ENCODE measurements around the gene ABLIM2.

ABLIM2 gene

DNA sequence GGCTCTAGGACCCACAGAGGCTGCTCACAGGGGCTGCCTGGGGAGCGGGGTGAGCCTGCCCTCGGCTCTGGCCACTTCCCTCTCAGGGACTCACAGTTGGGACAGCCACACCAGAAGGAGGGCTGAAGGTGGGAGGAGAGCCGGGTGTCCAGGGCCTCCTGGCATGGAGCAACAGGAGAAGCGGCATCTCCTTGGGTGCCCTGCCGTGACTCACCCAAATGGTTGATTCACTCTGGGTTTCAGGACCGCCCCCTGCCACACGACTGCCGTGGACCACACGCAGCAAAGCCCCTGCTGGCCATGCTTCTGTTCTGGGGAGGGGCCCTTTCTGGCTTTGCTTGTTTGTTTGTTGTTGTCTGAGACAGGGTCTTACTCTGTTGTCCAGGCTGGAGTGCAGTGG lies 132.9 kb downstream of the ABLIM2 start:
- Histone ChIP-seq H3K27me3 (ENCODE audit: control insufficient read depth, insufficient read depth, low read length) (no peaks in the 10 kb centered on the region), H3K36me3 (ENCODE audit: control insufficient read depth, insufficient read depth, low read length) (no peaks in the 10 kb centered on the region), H3K4me1 (ENCODE audit: control insufficient read depth, insufficient read depth, low read length) (no peaks in the 10 kb centered on the region), H3K4me3 (ENCODE audit: low read depth, low read length) (no peak overlapping the region), H3K9ac (ENCODE audit: low read length) (no peak overlapping the region), H3K27ac (ENCODE audit: low read depth, low read length) (no peak overlapping the region), H3K9me3 (ENCODE audit: control insufficient read depth, insufficient read depth, low read depth, low read length) (no peaks in the 10 kb centered on the region)

DNA sequence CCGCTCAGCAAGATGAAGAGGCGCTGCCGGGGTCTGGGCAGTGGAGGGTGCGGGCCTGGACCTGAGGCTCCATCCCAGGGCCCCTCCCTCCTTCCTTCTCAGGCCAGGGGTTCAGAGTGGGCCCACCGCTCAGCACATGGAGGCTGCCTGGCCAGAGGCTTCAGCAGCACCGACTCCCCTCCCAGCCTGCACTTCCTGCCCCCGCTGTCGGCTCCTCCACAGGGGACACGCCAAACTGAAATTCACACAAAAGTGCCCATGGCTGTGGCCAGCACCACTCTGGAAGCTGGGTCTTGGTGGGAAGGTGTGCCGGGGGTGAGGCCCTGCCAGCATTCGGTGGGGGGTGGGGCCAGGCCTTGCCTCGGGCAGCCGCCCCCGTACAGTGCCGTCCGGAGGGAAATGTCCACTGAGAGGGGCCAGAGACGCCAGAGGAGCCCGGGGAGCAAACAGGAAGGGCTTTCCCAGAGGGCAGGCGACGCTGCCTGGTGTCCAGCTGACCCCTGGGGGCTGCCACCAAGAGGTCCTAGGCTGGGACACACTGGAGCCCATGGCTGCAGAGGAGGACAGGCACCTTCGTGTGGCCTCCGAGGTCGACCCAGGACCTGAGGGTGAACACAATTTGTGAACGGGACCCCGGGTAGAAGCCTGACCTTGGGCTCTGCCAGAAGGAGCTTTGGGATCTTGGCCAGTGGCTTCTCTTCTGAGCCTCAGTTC lies 134.4 kb downstream of the ABLIM2 start:
- Histone ChIP-seq H3K36me3 (ENCODE audit: control insufficient read depth, insufficient read depth, low read length) (no peaks in the 10 kb centered on the region), H3K4me1 (ENCODE audit: control insufficient read depth, insufficient read depth, low read length) (peaks cover 14% of the 10 kb centered on the region), H3K27me3 (ENCODE audit: control insufficient read depth, insufficient read depth, low read length) (no peaks in the 10 kb centered on the region), H3K9ac (ENCODE audit: low read length) (no peak overlapping the region), H3K9me3 (ENCODE audit: control insufficient read depth, insufficient read depth, low read depth, low read length) (no peaks in the 10 kb centered on the region), H3K27ac (ENCODE audit: low read depth, low read length) (no peak overlapping the region), H3K4me3 (ENCODE audit: low read depth, low read length) (no peak overlapping the region)

DNA sequence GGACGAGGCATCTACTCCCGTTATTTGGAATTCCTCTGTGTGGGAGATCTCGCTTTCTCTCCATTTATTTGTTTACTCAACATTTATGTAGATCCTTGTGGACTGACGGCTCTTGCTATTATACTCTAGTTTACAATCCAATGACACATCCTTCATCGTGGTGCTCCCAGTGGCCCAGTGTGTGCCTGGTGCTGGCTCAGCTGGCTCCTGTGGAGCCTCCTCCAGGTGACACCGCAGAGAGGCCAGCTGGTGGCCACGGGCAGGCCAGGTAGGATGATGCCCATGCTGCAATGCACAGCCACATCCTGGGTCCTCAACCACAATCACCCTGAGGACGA lies 134.9 kb downstream of the ABLIM2 start:
- Histone ChIP-seq H3K27me3 (ENCODE audit: control insufficient read depth, insufficient read depth, low read length) (no peaks in the 10 kb centered on the region), H3K4me1 (ENCODE audit: control insufficient read depth, insufficient read depth, low read length) (peaks cover 14% of the 10 kb centered on the region)

DNA sequence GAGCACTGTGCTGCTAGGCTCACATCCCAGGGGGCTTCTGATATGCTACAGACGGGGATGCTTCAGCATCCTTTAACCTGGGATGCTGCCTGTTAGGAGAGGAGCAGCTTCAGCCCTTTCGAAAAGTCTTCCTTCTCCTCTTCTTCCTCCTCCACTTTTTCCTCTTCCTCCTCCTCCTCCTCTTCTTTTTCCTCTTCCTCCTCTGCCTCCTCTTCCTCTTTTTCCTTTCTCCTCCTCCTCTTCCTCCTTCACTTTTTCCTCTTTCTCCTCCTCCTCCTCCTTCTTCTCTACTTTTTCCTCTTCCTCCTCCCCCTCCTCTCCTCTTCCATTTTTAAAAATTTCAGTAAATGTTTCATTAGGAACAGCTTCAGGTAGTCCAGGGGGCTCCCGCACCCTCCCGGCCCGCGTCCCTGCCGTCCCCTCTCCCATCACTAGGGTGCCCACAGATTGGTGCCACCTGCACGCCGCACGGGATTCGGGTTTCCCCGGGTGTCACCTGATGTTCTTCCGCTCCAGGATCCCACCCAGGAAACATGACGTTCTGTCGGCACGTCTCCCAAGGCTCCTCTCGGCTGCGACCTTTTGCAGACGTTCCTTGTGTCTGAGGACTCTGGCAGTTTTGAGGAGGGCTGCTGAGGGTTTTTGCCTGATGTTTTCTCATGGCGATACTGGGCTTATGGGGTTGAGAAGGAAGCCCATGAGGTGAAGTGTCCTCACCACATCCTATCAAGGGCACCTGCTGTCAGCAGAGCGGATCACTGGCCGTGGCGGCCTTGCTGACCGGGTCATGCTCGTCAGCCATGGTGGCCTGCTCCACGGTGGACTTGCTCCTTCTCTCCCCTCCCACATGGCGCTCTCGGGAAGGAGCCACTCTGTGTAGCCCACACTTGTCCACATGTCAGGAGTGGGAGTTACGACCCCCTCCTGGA lies 135.6 kb downstream of the ABLIM2 start:
- H3K36me3 ChIP-seq (ENCODE audit: control insufficient read depth, insufficient read depth, low read length) = no peaks in the 10 kb centered on the region
- H3K9me3 ChIP-seq (ENCODE audit: control insufficient read depth, insufficient read depth, low read depth, low read length) = no peaks in the 10 kb centered on the region
- H3K27me3 ChIP-seq (ENCODE audit: control insufficient read depth, insufficient read depth, low read length) = no peaks in the 10 kb centered on the region
- peaks cover 14% of the 10 kb centered on the region for H3K4me1 ChIP-seq (ENCODE audit: control insufficient read depth, insufficient read depth, low read length)
- no peak overlapping the region for H3K27ac ChIP-seq (ENCODE audit: low read depth, low read length)
- no peak overlapping the region for H3K9ac ChIP-seq (ENCODE audit: low read length)
- no peak overlapping the region for H3K4me3 ChIP-seq (ENCODE audit: low read depth, low read length)

More for the DNA sequence above, 134.9 kb downstream of the ABLIM2 start:
- no peak overlapping the region for H3K9ac ChIP-seq (ENCODE audit: low read length)
- H3K27ac ChIP-seq (ENCODE audit: low read depth, low read length) = no peak overlapping the region
- H3K36me3 ChIP-seq (ENCODE audit: control insufficient read depth, insufficient read depth, low read length) = no peaks in the 10 kb centered on the region
- H3K4me3 ChIP-seq (ENCODE audit: low read depth, low read length) = no peak overlapping the region
- H3K9me3 ChIP-seq (ENCODE audit: control insufficient read depth, insufficient read depth, low read depth, low read length) = no peaks in the 10 kb centered on the region

DNA sequence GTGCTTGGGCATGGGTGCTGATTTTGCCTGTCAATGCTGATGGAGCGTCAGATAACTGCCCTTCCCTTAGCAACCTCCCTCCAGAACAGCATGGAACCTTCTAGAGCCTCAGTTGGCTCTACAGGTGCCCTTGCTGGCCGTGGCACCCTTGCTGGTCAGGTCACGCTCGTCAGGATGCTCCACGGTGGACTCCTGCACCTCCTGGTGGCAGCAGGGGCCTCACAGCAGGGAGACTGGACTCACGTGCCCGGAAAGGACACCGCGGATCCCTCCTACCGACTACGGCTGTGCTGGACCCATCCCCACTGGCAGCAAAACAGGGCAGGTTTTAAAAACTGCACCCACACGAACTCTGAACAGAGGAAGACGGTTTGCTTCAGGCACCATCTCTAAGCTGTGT lies 136.8 kb downstream of the ABLIM2 start:
- Histone ChIP-seq H3K27me3 (ENCODE audit: control insufficient read depth, insufficient read depth, low read length) (no peaks in the 10 kb centered on the region), H3K4me3 (ENCODE audit: low read depth, low read length) (no peak overlapping the region), H3K36me3 (ENCODE audit: control insufficient read depth, insufficient read depth, low read length) (no peaks in the 10 kb centered on the region), H3K9me3 (ENCODE audit: control insufficient read depth, insufficient read depth, low read depth, low read length) (no peaks in the 10 kb centered on the region), H3K4me1 (ENCODE audit: control insufficient read depth, insufficient read depth, low read length) (peaks cover 14% of the 10 kb centered on the region), H3K9ac (ENCODE audit: low read length) (no peak overlapping the region), H3K27ac (ENCODE audit: low read depth, low read length) (no peak overlapping the region)

GRCh38 chr4:8019396-8020365 lies 138.9 kb downstream of the ABLIM2 start:
- no peak overlapping the region for H3K9ac ChIP-seq (ENCODE audit: low read length)
- H3K9me3 ChIP-seq (ENCODE audit: control insufficient read depth, insufficient read depth, low read depth, low read length) = no peaks in the 10 kb centered on the region
- no peak overlapping the region for H3K27ac ChIP-seq (ENCODE audit: low read depth, low read length)
- H3K27me3 ChIP-seq (ENCODE audit: control insufficient read depth, insufficient read depth, low read length) = no peaks in the 10 kb centered on the region
- no peaks in the 10 kb centered on the region for H3K36me3 ChIP-seq (ENCODE audit: control insufficient read depth, insufficient read depth, low read length)
- H3K4me1 ChIP-seq (ENCODE audit: control insufficient read depth, insufficient read depth, low read length) = peaks cover 14% of the 10 kb centered on the region
- no peak overlapping the region for H3K4me3 ChIP-seq (ENCODE audit: low read depth, low read length)

GRCh38 chr4:8016527-8016926 lies 142.1 kb downstream of the ABLIM2 start:
- peaks cover 14% of the 10 kb centered on the region for H3K4me1 ChIP-seq (ENCODE audit: control insufficient read depth, insufficient read depth, low read length)
- no peak overlapping the region for H3K27ac ChIP-seq (ENCODE audit: low read depth, low read length)
- no peaks in the 10 kb centered on the region for H3K36me3 ChIP-seq (ENCODE audit: control insufficient read depth, insufficient read depth, low read length)
- H3K9me3 ChIP-seq (ENCODE audit: control insufficient read depth, insufficient read depth, low read depth, low read length) = no peaks in the 10 kb centered on the region
- H3K4me3 ChIP-seq (ENCODE audit: low read depth, low read length) = no peak overlapping the region
- H3K27me3 ChIP-seq (ENCODE audit: control insufficient read depth, insufficient read depth, low read length) = no peaks in the 10 kb centered on the region
- no peak overlapping the region for H3K9ac ChIP-seq (ENCODE audit: low read length)

DNA sequence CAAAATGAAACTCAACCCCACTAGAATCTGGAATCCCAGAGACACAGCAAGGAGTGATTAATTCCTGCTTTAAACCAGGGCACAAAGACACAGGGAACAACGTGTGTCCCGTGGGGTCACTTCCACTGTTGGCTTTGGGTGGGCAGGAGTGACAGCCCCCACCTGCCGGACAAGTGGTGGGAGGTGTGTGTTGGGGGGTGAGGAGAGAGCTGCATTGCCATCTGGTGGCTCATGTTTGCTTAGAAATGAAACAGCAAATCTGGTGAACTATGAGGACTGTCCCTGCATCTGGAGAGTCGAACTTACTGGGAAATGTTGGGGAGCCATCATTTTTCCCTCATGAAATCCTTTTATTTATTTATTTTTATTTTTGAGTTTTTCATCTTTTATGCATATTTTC lies 143.1 kb downstream of the ABLIM2 start:
- Histone ChIP-seq H3K4me3 (ENCODE audit: low read depth, low read length) (no peak overlapping the region), H3K9me3 (ENCODE audit: control insufficient read depth, insufficient read depth, low read depth, low read length) (no peaks in the 10 kb centered on the region), H3K9ac (ENCODE audit: low read length) (no peak overlapping the region), H3K36me3 (ENCODE audit: control insufficient read depth, insufficient read depth, low read length) (no peaks in the 10 kb centered on the region), H3K27me3 (ENCODE audit: control insufficient read depth, insufficient read depth, low read length) (no peaks in the 10 kb centered on the region), H3K4me1 (ENCODE audit: control insufficient read depth, insufficient read depth, low read length) (peaks cover 14% of the 10 kb centered on the region), H3K27ac (ENCODE audit: low read depth, low read length) (no peak overlapping the region)

GRCh38 chr4:8013976-8014726 lies 144.5 kb downstream of the ABLIM2 start:
- Histone ChIP-seq H3K9ac (ENCODE audit: low read length) (no peak overlapping the region), H3K4me3 (ENCODE audit: low read depth, low read length) (no peak overlapping the region), H3K27me3 (ENCODE audit: control insufficient read depth, insufficient read depth, low read length) (no peaks in the 10 kb centered on the region), H3K9me3 (ENCODE audit: control insufficient read depth, insufficient read depth, low read depth, low read length) (no peaks in the 10 kb centered on the region), H3K27ac (ENCODE audit: low read depth, low read length) (no peak overlapping the region), H3K36me3 (ENCODE audit: control insufficient read depth, insufficient read depth, low read length) (no peaks in the 10 kb centered on the region), H3K4me1 (ENCODE audit: control insufficient read depth, insufficient read depth, low read length) (no peaks in the 10 kb centered on the region)

DNA sequence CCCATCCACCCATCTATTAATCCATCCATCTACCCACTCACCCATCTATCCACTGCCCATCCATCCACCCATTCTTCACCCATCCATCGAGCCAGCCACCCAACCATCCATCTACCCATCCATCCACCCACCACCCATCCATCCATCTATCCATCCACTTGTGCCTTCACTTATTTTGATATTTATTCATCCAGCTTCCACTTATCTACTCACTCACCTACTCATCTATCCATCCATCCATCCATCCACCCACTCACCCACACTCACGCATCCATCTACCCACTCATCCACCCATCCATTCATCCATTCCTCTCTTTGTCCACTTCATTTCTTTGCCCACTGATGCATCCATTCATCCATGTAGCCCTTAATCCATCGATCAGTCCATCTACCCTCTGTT lies 146.1 kb downstream of the ABLIM2 start:
- Histone ChIP-seq H3K9me3 (ENCODE audit: control insufficient read depth, insufficient read depth, low read depth, low read length) (no peaks in the 10 kb centered on the region), H3K4me1 (ENCODE audit: control insufficient read depth, insufficient read depth, low read length) (no peaks in the 10 kb centered on the region), H3K27ac (ENCODE audit: low read depth, low read length) (no peak overlapping the region), H3K9ac (ENCODE audit: low read length) (no peak overlapping the region), H3K27me3 (ENCODE audit: control insufficient read depth, insufficient read depth, low read length) (no peaks in the 10 kb centered on the region), H3K4me3 (ENCODE audit: low read depth, low read length) (no peak overlapping the region), H3K36me3 (ENCODE audit: control insufficient read depth, insufficient read depth, low read length) (no peaks in the 10 kb centered on the region)

All from HUES6 (cell line).